Activated CD4-positive, alpha-beta T cell treated with anti-CD3 and anti-CD28 coated beads for 4 hours (primary cell): ENCODE measurements around the gene BRCC3.

ENCODE experiments used
- DNase-seq, 2 donors: peaks; one replicate each; pipeline ENCODE4 v3.0.0-alpha.2; 2020

The BRCC3 gene

GRCh38 chrX:155148724-155149537 is 77.6 kb downstream of the BRCC3 start:
- DNase-seq: peak in 1 of 2 donors; percentile 31

- no peak for DNase-seq
Observed at GRCh38 chrX:155169881-155170280, 98.6 kb downstream of the BRCC3 start.
